Measurements from ENCODE around the gene RPA3. TPM values are rescaled to one million over a fixed set of nuclear protein-coding genes. Genes with fewer than 3 reads are reported as not detected.

Gene RPA3
- total and polyA plus RNA-seq, 2 experiments from 2014 or later = 16.3 to 71.8 TPM

GRCh38 chr7:7719236-7719635 lies 829 bp upstream of the RPA3 start:
- DNase-seq = peak; percentile 82
- no peaks in the 10 kb centered on the region for H3K36me3 ChIP-seq (ENCODE audit: low read depth)
- H3K4me3 ChIP-seq = no peak overlapping the region
- H3K9me3 ChIP-seq (ENCODE audit: low read depth) = no peaks in the 10 kb centered on the region
- no peaks in the 10 kb centered on the region for H3K27me3 ChIP-seq (replicated peaks; ENCODE audit: insufficient read depth)
- H3F3A ChIP-seq (ENCODE audit: insufficient read depth) = peaks cover 8% of the 10 kb centered on the region
- no peak overlapping the region for H3K27ac ChIP-seq
- H3K4me1 ChIP-seq (ENCODE audit: insufficient read depth) = peaks cover 6% of the 10 kb centered on the region; the same call in 1 of the 2 replicates
- no peak overlapping the region for H2AFZ ChIP-seq
- H3K4me2 ChIP-seq (ENCODE audit: unreplicated experiment) = no peak overlapping the region
- no peaks in the 10 kb centered on the region for H3K79me2 ChIP-seq (ENCODE audit: insufficient read depth)
- H3K9me2 ChIP-seq (ENCODE audit: insufficient read depth) = no peaks in the 10 kb centered on the region
- TF ChIP-seq EZH2 (IDR thresholded peaks at IDR 0.05; ENCODE audit: insufficient read depth, poor library complexity, severe bottlenecking) (no peak), EZH2phosphoT487 (IDR thresholded peaks at IDR 0.05; ENCODE audit: insufficient read depth, low read depth) (no peak)
- in situ Hi-C loops (cut with MboI) = no loop called here
- no peaks in the 10 kb centered on the region for H4K20me1 ChIP-seq (ENCODE audit: insufficient read depth)
- H3K9ac ChIP-seq = no peak overlapping the region
- 45 to 60% methylated on average over 2 of the region's 2 CpGs for WGBS, 2 experiments (ENCODE audit: low coverage in 1 of 2, low lambda C conversion rate in 2 of 2, missing lambda C conversion rate in 2 of 2)

- Histone ChIP-seq H3K9me2 (ENCODE audit: insufficient read depth) (no peaks in the 10 kb centered on the region), H2AFZ (no peak overlapping the region), H3K4me2 (ENCODE audit: unreplicated experiment) (no peak overlapping the region), H3K9ac (no peak overlapping the region), H3K79me2 (ENCODE audit: insufficient read depth) (no peaks in the 10 kb centered on the region), H4K20me1 (ENCODE audit: insufficient read depth) (0 out of 2 replicates have a peak, but pooled peaks cover 3% of the 10 kb centered on the region), H3F3A (ENCODE audit: insufficient read depth) (peaks cover 4% of the 10 kb centered on the region; the same call in 1 of the 2 replicates), H3K27ac (no peak overlapping the region), H3K36me3 (ENCODE audit: low read depth) (no peaks in the 10 kb centered on the region), H3K9me3 (ENCODE audit: low read depth) (no peaks in the 10 kb centered on the region), H3K27me3 (replicated peaks; ENCODE audit: insufficient read depth) (no peaks in the 10 kb centered on the region), H3K4me3 (no peak overlapping the region), H3K4me1 (ENCODE audit: insufficient read depth) (0 out of 2 replicates have a peak, but pooled peaks cover 1% of the 10 kb centered on the region)
- DNase-seq = no peak
- TF ChIP-seq EZH2phosphoT487 (IDR thresholded peaks at IDR 0.05; ENCODE audit: insufficient read depth, low read depth) (no peak), EZH2 (IDR thresholded peaks at IDR 0.05; ENCODE audit: insufficient read depth, poor library complexity, severe bottlenecking) (no peak)
- 86 to 88% methylated on average over 4 of the region's 4 CpGs for WGBS, 2 experiments (ENCODE audit: low coverage in 1 of 2, low lambda C conversion rate in 2 of 2, missing lambda C conversion rate in 2 of 2)
- in situ Hi-C loops (cut with MboI) = no loop called here
These were observed 4.7 kb downstream of the RPA3 start for GRCh38 chr7:7713730-7714129.

GRCh38 chr7:7710469-7710868 lies 7.9 kb downstream of the RPA3 start:
- Histone ChIP-seq H3K9me3 (ENCODE audit: low read depth) (no peaks in the 10 kb centered on the region), H3K27me3 (replicated peaks; ENCODE audit: insufficient read depth) (no peaks in the 10 kb centered on the region), H3K79me2 (ENCODE audit: insufficient read depth) (no peaks in the 10 kb centered on the region), H3K4me3 (no peak overlapping the region), H3K4me2 (ENCODE audit: unreplicated experiment) (no peak overlapping the region), H3K9me2 (ENCODE audit: insufficient read depth) (no peaks in the 10 kb centered on the region), H3F3A (ENCODE audit: insufficient read depth) (no peaks in the 10 kb centered on the region), H3K36me3 (ENCODE audit: low read depth) (no peaks in the 10 kb centered on the region), H3K27ac (no peak overlapping the region), H4K20me1 (ENCODE audit: insufficient read depth) (peaks cover 3% of the 10 kb centered on the region; the same call in 1 of the 2 replicates), H2AFZ (no peak overlapping the region), H3K9ac (no peak overlapping the region), H3K4me1 (ENCODE audit: insufficient read depth) (peaks cover 9% of the 10 kb centered on the region; the same call in 1 of the 2 replicates)
- in situ Hi-C loops (cut with MboI) = no loop called here
- WGBS, 2 experiments (ENCODE audit: low coverage in 1 of 2, low lambda C conversion rate in 2 of 2, missing lambda C conversion rate in 2 of 2) = 59 to 72% methylated on average over 2 of the region's 2 CpGs
- no peak for DNase-seq
- no peak for TF ChIP-seq EZH2phosphoT487 (IDR thresholded peaks at IDR 0.05; ENCODE audit: insufficient read depth, low read depth)
- no peak for TF ChIP-seq EZH2 (IDR thresholded peaks at IDR 0.05; ENCODE audit: insufficient read depth, poor library complexity, severe bottlenecking)

- Histone ChIP-seq H3K9me3 (ENCODE audit: low read depth) (no peaks in the 10 kb centered on the region), H3K79me2 (ENCODE audit: insufficient read depth) (no peaks in the 10 kb centered on the region), H4K20me1 (ENCODE audit: insufficient read depth) (peaks cover 3% of the 10 kb centered on the region; the same call in 1 of the 2 replicates), H3K4me1 (ENCODE audit: insufficient read depth) (peaks cover 9% of the 10 kb centered on the region; the same call in 1 of the 2 replicates), H3K4me2 (ENCODE audit: unreplicated experiment) (no peak overlapping the region), H3K9me2 (ENCODE audit: insufficient read depth) (no peaks in the 10 kb centered on the region), H3K36me3 (ENCODE audit: low read depth) (no peaks in the 10 kb centered on the region), H3K27me3 (replicated peaks; ENCODE audit: insufficient read depth) (no peaks in the 10 kb centered on the region), H3K4me3 (no peak overlapping the region), H3F3A (ENCODE audit: insufficient read depth) (no peaks in the 10 kb centered on the region), H3K9ac (no peak overlapping the region), H3K27ac (no peak overlapping the region), H2AFZ (no peak overlapping the region)
- 81 to 82% methylated on average over 3 of the region's 3 CpGs for WGBS, 2 experiments (ENCODE audit: low coverage in 1 of 2, low lambda C conversion rate in 2 of 2, missing lambda C conversion rate in 2 of 2)
- no peak for DNase-seq
- TF ChIP-seq EZH2 (IDR thresholded peaks at IDR 0.05; ENCODE audit: insufficient read depth, poor library complexity, severe bottlenecking) (no peak), EZH2phosphoT487 (IDR thresholded peaks at IDR 0.05; ENCODE audit: insufficient read depth, low read depth) (no peak)
- in situ Hi-C loops (cut with MboI) = no loop called here
These were observed 9.1 kb downstream of the RPA3 start for GRCh38 chr7:7709291-7709690.

Measured in GM23248 (cell line).